ENCODE results near the gene HMG20A. TPM values are rescaled to one million over a fixed set of nuclear protein-coding genes. Genes with fewer than 3 reads are reported as not detected.

Gene HMG20A
- total and polyA plus RNA-seq, 9 of the 15 experiments (the other 6 are each of a cell fraction or from before 2014, with no cell fraction given): 25.0 to 68.1 (median 38.9) TPM

- TF ChIP-seq CC2D1A (IDR thresholded peaks at IDR 0.05) (no peak), ZNF133 (CRISPR knock-in tag; IDR thresholded peaks at IDR 0.05) (no peak), EGR1 (conservative IDR thresholded peaks at IDR 0.05) (no peak), ADNP (tag; IDR thresholded peaks at IDR 0.05) (no peak), CHAMP1 (IDR thresholded peaks at IDR 0.05) (no peak), U2AF1 (optimal IDR thresholded peaks at IDR 0.05; ENCODE audit: low read depth, low read length) (no peak), RBM25 (IDR thresholded peaks at IDR 0.05; ENCODE audit: low read depth, low read length, severe bottlenecking) (no peak), PCBP1 (IDR thresholded peaks at IDR 0.05; ENCODE audit: low read depth, low read length, poor library complexity, severe bottlenecking) (no peak), ZNF408 (CRISPR knock-in tag; IDR thresholded peaks at IDR 0.05; ENCODE audit: low read depth) (no peak), SIRT6 (IDR thresholded peaks at IDR 0.05; ENCODE audit: low read depth, low read length) (no peak), STAT5A (IDR thresholded peaks at IDR 0.05; ENCODE audit: borderline replicate concordance, low read length) (no peak), ARID4B (CRISPR knock-in tag; IDR thresholded peaks at IDR 0.05) (peak; percentile 24; the same call in 1 of the 2 replicates), FOXP4 (CRISPR knock-in tag; IDR thresholded peaks at IDR 0.05; ENCODE audit: borderline replicate concordance) (no peak), DEAF1 (CRISPR knock-in tag; IDR thresholded peaks at IDR 0.05) (no peak), VEZF1 (CRISPR knock-in tag; IDR thresholded peaks at IDR 0.05) (peak; percentile 75)
Measured at GRCh38 chr15:77419836-77420609, 665 bp upstream of the HMG20A start, which contains the start of gene PEAK1 (continued).
